NCI-H2196 (cell line): Measurements from ENCODE around the gene KCNIP1.

Source experiments
- DNase-seq: peaks from one replicate; lab custom pipeline; 2025; ENCODE audit not compliant: unreplicated experiment; lab: John Stamatoyannopoulos, UW

Gene KCNIP1

DNA sequence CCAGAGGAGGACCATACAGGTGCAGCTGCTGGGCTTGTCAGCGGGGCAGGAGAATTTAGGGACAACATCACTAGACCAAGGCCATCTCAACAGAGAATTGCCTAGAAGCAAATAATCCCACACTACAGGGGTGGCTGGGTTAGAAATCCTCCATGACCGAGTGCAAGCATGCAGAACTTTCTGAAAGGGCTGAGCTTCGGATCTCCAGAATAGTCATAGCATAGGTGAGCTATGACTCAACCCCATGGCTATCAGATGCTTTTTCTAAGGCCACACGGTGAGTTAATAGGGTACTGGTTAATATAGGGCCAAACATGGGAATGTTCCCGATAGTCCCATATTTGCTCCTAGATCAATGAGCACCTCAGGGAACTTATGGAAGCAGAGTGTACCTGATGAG lies 4.2 kb downstream of the KCNIP1 start:
- DNase-seq, result no peak

DNA sequence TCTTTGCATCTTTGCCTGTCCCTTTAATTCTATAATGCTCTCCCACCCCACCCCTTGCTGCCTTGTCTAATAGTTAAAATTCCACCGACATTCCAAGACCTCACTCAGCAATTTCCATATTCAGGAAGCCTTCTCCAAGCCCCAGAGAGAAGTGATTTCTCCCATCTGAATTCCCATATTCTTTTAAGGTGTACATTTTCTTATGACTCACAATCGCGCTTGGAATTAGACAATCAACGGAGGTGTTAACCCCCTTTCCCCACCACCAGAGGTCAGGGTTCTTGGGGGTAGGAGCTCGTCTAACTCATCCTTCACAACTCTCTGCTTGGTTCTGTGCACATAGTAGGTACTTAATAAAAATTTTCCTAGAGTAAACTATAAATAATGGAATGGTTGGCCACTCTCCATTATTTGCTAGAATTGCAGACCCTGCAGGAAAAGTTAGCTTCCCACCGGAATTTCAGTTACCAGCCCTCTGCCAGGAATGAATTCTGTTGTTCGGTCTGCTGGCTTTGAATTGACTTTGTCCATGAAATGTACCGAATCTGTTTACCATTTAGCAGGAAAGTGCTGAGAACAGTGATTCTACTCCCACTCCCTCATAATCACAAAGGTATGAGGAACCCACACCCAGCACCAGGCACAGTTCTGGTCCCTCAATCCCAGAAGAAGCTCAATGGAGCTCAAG lies 5.0 kb downstream of the KCNIP1 start:
- DNase-seq, result no peak

DNA sequence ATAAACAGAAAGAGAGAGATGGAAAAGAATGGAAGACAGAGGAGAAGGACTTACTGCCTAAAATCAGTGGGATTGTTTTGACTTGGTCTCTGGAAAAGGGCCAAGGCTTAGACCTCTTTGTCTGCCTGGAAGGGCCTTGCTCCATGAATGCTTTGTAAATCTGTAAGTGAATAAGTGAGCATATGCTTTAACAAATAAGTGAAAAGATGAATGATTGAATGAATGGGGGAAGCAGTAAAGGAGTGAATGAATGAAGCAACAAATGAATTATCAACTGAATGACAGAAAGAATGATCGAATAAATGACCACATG lies 5.5 kb downstream of the KCNIP1 start:
- no peak for DNase-seq

DNA sequence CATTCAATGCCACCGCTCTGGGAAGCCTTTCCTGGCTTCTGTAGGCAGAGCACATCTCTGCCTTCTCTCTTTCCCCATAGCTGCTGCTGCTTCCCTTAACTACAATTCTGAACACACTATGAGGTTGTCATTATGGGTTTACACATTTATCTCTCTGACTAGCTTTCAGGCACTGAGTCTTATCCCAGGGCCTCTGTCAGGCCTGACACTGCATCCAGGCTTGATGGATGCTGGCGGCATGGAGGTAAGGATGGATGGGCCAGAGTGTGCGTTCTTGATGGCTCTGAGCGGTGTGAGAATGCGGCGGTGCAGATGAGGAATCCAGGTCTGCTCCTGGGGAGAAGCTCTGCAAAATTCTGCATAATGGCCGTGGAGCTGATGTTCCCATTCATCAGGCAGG lies 6.3 kb downstream of the KCNIP1 start:
- DNase-seq, result no peak

DNA sequence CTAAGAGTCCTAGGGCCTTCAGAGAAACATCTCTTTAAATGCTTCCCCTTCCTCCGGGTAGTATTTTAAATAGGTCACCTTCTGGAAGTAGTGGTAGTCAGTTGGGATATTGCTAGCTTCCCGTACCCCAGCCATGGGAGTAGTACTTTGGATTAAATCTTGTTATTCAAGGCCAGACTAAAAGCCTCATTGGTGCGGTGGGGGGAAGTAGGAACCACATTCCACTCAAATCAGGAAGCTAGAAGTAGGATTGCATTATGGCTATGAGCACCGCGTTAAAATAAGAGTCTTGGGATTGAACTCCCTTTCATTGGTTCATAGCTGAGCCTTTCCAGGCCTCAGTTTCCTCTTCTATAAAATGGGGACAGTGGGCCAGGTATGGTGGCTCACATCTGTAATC lies 6.7 kb downstream of the KCNIP1 start:
- no peak for DNase-seq

DNA sequence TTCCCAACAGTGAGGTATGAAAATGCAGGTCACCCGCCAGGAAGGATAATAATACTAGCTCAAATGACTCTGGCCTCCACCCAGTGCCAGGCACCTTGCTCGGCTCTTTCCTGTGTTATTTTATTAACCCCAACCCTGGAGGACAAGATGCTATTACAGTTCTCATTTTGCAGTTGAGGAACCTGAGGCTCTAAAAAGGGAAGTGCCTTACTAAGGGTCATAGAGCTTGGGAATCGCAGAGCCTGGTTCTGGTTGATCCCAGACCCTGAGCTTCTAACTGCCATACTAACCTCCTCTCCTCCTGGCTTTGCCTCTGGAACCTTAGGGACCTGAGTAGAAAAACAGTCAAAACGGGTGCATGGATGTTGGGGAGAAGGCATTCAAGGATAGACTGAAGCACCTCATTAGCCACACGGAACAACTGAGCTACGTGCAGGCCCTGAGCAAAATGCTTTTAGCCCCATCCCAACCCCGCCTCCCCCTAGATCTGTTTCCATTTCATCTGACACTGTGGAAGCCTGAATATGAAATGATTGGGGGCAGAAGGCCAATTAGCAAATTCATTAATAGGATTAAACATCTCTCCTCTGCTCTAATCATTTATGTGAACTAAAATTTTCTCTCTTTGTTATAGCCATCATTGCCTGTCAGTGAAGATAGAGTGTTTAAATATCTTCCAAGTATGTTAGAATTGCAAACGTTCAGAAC lies 7.9 kb downstream of the KCNIP1 start:
- DNase-seq, result no peak

DNA sequence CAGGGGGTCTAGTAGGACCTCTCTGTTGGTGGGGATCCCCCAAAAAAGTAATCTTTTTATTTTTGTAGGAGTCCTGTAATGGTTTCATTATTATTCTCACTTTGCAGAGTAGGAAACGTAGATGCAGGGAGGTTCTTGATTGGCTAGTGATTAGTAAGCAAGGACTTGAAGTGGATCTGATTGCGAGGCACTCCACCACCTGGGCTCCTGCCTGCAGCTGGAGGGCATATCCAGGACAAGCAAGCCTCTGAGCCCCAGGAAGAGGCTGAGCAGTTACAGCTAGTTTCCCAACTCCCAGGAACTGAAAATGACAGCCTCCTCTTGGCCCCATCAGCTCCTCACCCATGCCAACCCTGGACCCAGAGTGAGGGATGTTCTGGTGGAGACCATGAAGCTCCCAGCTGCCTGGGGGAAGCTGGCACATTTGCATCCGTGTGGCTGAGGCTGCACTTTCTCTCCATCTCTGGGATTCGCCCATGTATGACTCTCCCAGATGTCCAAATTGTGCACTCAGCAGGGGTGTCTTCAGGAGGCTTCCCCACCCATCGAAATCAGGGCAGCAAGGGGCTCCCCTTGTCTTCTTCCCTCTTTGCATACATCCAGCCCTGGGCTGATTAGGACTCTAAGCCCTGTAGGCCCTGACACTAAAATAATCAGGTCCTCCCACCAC lies 10.2 kb downstream of the KCNIP1 start:
- no peak for DNase-seq

DNA sequence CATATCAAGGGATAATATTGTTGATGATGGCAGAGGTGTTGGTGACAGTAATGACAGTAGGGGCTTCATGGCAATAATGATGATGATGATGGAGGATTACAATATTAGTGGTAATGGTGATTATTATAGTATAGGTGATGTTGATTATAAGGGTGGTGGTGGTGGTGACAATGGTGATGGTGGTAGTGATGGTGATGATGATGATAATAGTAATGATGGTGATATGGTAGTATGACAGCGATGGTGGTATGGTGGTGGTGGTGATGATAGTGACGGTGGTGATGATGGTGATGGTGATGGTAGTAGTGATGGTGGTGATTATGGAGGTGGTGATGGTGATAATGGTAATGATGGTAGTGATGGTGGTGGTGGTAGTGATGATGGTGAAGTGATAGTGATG lies 13.6 kb downstream of the KCNIP1 start:
- DNase-seq, result no peak

DNA sequence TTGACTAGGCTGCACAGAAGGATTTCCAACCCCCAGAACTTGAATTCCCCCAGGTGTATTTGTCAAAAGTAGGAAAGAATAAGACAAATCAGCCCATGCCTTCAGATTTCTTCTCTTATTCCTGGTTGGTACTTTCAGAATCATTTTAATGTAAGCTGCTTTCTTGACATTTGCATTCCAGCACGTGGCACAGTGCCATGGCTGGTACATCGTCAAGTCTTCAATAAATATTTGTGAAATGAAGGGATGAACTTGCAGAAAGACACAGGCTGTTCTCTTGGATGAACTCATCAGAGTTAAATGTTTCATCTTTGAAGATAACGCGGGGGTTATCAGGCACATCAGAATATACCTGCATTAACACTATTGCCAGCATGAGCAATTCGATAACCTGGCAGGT lies 14.5 kb downstream of the KCNIP1 start:
- no peak for DNase-seq

DNA sequence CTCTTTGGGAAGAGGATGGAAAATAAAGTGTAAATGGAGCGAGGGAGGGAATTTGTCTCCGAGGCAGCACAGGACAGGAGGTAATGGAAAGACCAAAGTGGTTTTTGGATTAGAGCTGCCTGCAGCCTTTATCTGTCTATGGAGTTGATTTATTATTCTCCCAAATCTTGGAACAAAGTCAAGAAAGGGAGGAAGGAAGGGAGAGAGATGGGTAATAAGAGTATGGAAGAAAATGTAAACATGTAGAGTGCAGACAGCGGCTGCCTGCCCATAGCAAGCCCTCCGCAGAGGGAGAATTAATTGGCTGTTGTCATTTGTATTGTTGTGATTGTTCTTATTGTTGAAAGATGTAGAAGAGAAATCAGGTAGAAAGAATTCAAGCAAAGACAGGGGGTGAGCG lies 15.7 kb downstream of the KCNIP1 start:
- no peak for DNase-seq

DNA sequence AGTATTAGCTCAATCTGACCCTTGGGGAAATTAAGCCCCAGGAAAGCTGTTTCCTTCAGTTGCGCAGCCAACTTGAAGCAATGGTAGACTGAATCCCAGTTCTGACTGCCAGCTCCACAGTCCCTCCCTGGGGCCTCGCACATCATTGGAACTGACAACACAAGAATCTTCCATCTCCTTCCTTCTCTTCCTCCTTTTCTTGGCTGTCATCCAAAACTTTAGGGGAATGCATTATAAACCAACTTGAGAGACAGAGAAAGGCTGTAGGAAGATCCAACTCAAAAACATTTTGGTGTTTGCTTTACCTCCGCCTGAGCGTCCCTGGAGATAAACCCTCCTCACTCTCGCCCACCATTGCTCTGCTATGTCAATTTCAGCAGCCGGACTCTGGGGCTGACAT lies 16.6 kb downstream of the KCNIP1 start:
- no peak for DNase-seq

DNA sequence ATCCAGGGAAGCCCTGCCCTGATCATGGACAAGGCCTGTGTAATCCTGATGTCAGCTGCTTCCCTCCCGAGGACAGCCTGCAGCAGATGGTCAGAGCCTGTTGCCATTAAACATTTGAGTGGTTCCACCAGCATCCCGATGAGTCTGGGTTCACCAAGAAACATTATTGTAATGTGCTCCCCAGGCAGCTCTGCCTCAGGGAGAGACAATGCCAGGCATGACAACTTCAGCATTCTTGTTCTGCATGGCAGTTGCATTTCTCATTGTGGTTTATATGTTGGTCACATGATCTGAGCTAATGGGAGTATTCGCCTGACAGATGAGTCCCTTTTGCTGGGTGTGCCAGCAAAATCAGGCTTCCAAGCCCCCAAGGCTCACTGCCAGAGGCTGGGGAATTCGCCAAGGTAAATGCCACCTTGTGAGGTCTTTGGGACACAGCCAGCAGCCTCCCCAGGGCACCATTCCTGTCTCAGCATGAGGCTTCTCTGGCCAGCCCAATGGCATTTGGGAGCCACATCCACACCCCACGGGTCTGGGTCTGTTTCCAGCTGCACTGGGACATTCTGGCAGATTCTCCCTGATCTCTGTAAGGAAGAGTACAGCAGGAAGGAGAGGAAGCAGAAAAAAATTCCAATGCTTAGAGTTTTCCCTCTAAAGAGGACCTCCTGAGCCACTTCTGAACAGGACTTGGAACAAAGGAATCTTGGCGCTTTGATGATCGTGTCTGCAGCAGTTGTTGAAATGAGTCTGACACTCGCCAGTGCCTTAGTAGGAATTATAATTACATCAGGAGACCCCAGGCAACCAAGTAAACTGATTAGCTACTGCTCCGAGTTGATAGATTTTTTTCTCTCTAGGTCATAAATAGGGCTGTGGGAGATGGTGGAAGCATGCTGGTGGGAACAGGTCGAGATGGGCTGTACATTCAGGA lies 18.7 kb downstream of the KCNIP1 start:
- no peak for DNase-seq

DNA sequence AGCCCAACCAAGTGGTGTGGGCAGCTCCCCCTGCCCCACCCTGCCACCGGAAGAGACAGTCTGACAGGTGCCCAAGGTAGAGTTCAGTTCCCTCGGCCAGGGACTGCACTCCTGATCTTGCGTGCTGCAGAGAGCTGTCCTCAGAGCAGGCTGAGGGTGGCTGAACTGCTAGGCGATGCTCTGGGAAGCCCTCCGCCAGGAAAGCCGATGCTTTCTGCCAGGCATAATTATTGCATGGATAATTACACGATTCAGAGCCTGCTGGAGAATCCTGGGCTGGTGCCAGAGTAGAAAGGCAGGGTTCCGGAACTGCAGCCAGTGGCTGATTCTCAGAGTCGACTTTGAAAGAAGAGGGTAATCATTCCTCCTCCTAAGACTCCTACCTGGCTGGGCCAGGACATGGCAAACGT lies 19.3 kb downstream of the KCNIP1 start:
- no peak for DNase-seq

DNA sequence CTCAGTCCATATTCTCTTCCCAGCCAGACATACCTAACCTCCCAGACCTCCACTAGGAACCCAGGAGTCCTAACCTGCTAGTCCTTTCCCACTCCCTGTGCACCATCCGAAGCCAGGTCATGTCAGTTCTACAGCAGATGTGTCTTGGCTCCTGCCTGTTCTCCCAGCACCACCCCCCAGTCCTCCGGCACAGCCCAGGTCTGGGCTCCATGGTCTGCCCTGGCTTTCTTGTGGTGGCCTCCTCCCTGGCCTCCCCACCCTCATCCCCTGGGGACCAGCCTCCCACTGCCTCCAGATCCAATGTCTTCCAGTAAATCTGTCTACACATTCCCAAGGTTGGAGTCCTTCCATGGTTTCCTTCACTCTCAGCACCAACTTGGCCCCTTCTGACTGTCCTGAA lies 20.0 kb downstream of the KCNIP1 start:
- DNase-seq, result no peak

DNA sequence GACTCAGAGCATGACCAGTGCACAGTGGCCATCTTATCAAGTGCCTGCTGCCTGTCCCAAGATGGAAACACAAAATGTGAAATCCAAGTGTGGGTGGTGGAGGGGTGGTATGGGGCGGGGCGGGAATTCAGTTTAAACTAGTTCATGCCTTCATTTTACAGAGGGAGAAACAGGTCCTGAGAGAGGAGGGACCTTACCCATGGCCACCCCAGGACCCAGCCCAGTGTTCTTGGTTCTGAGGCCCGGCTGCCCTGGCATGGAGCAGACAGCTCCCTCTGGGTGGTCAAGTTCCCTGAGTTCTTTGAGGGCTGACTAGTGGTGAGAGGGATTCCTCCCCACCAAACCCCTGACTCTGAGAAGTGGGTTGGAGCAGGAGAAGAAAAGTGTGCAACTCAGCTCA lies 20.8 kb downstream of the KCNIP1 start:
- DNase-seq, result no peak

DNA sequence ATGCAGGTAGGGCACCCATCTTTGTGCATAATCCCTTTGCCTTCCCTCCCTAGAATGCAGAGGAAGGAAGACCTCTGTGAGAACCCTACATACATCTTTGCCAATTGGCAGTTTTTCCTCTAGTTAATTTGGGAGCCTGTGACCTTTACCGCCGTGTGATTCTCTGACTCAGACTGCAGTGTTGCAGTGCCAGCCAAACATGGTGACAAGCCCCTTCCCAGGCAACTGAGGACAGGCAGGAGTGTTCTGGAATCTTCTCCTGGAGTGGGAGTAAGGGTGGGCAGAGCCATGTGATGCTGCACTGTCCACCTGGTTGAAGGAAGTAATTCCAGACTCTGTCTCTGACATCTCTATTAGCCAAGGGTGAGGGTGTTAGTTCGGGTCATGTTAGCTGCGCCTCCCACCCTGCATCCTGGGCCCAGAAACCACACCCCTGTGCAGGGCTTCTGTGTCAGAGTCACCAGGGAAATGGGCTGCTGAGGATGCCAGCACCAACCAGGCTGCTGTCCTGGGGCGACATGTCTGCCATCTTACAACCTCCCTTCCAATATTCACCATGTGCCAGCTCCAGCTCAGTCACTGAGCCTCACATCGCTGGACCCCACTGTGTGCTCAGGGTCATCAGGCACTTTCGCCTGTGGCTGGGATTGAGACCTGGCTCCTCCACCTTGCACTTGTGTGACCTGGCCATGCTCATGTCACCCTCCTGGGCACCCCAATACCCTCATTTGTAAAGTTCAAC lies 21.8 kb downstream of the KCNIP1 start:
- no peak for DNase-seq

DNA sequence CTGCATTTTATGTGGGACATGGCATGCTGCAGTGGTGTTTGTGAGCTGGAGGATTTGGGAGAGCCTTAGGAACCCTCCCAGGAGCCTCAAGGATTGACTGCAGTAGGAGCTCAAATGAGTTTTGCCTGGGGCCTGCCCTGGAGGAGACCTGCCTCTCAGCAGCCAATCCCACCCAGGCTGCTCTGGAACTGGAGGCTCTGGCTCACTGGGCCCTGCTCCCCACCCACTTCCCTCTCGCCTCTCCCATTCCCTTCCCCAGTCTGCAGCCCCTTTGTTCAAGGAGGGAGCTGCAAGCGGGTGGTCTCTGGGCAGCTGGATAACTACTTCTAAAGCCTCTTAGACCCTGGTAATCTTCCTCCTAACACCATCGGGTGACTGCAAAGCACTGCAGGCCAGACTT lies 24.2 kb downstream of the KCNIP1 start:
- no peak for DNase-seq

DNA sequence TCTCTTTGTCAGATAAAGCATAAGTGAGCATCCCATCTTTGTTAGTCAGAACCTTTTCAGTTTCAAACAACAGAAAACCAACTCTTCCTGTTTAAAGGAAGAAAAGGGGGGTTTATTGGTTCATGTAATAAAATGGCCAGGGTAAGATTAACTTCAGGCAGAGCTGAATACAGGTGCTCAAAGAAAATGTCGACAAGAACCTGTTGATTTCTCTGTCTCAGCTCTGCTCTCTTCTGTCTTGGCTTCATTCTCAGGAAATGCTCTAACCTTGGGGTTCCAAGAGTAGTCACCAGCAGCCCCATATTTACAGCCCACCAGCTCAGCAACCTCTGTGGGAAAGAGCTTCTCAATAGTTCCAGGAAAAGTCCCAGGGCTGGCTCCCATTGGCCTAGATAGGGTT lies 25.2 kb downstream of the KCNIP1 start:
- no peak for DNase-seq

DNA sequence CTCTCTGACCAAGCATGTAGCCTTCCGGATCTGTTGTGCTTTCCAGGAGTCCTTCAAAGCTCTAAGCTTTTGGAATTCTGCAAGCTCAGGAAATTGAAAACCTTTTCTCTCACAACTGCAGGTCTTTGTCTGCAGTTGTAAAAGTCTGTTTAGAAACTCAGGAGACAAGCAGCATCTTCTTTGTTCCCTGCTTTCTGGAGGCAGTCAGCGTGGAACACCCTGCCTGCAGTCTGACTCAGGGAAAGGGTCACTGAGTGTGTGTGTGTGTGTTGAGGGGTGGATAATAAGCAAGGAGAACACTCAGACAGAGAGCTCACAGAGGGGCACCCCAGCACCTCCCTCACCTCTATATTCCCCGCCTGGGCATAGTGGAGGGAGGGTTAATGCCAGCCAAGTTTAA lies 29.1 kb downstream of the KCNIP1 start:
- no peak for DNase-seq

DNA sequence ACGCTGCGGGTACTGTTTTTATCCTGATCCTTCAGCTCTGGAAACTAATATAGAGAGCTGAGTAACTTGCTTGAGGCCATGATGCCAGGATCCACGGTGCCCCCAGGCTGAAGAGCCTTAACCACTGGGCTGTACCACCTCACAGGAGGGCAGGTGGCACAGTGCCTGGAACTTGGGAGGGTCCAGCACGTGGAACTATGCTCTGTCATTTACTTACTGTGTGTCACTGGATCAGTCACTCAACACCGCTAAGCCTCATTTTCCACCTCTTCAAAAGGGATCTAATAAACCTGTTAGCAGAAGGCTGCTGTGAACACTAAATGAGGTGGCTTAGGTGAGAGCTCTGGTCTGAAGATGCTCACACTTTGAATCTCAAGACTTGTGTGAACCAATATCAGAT lies 29.6 kb downstream of the KCNIP1 start:
- DNase-seq, result no peak

DNA sequence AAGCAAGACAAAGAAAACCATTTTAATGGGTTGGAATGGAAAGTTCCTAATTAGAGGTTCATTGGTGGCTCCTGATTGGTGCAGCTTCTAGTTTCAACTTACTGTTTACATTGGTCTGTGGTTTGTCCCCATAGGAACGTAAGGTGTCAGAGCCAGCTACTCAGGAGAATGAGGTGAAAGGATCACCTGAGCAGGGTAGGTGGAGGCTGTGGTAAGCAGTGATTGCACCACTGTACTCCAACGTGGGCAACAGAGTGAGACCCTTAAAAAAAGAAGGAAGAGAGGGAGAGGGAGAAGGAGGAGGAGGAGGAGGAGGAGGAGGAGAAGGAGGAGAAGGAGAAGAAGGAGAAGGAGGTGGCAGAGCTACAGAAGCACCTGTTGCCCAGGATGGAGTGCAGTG lies 30.4 kb downstream of the KCNIP1 start:
- DNase-seq, result no peak
